Prostate gland (tissue), 2 donors: ENCODE measurements around the gene THRB.

Experiments
- POLR2A ChIP-seq: fragments of 450-650 bp; IDR thresholded peaks from one replicate; pipeline ENCODE4 v1.6.1; 2016; ENCODE audit warnings: antibody characterized with exemption, mild to moderate bottlenecking
- TF ChIP-seq, protein P1 (sequence below), 4 experiments: fragments of 200-600 bp in 2 of 4; fragments of 450-650 bp in 2 of 4; sonication (generic) in 2 of 4; IDR thresholded peaks; 1 replicate in 3 of 4; 2 replicates in 1 of 4; pipeline ENCODE4 v1.5.1; 2016 to 2019; ENCODE audit warnings: antibody characterized with exemption in 4 of 4, mild to moderate bottlenecking in 2 of 4, moderate library complexity in 2 of 4

DNA sequence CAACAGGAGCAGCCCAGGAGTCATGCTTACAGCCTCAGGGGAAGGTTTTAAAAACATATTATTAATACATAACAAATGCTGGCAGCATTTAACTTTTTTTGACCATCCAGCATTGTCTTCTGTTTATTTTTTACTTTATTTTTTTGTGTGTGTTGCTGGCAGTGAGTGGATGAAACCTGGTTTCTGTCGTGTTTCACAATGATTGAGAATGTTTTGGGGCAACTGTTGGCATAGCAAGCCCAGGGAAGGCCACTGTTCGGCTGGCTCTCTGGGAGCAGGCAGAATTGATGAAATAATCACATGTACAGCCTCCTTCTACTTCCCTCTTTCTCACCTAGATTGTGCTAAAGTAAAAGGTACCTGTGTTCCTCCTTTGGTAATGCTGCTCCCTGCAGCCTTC is 359.4 kb downstream of the THRB start:
- TF ChIP-seq, protein P1, sequence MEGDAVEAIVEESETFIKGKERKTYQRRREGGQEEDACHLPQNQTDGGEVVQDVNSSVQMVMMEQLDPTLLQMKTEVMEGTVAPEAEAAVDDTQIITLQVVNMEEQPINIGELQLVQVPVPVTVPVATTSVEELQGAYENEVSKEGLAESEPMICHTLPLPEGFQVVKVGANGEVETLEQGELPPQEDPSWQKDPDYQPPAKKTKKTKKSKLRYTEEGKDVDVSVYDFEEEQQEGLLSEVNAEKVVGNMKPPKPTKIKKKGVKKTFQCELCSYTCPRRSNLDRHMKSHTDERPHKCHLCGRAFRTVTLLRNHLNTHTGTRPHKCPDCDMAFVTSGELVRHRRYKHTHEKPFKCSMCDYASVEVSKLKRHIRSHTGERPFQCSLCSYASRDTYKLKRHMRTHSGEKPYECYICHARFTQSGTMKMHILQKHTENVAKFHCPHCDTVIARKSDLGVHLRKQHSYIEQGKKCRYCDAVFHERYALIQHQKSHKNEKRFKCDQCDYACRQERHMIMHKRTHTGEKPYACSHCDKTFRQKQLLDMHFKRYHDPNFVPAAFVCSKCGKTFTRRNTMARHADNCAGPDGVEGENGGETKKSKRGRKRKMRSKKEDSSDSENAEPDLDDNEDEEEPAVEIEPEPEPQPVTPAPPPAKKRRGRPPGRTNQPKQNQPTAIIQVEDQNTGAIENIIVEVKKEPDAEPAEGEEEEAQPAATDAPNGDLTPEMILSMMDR (IDR thresholded peaks at IDR 0.05) = no peak
- no peak for TF ChIP-seq POLR2A
